DOHH2 (cell line): Measurements from ENCODE around the gene GFER.

ENCODE experiments used
- H3F3A ChIP-seq: fragments of 200-600 bp; sonication (generic), shearing (Covaris generic); 2 replicates; pipeline ENCODE4 v1.6.0; 2016; ENCODE audit warnings: antibody characterized with exemption, mild to moderate bottlenecking; ENCODE audit not compliant: control insufficient read depth, insufficient read depth
- H3K27ac ChIP-seq: fragments of 200-600 bp; sonication (generic); 2 replicates; pipeline ENCODE4 v1.5.1; 2014; ENCODE audit warnings: low read depth, mild to moderate bottlenecking, low read length, moderate library complexity
- H3K27me3 ChIP-seq: fragments of 200-600 bp; sonication (generic); 2 replicates; pipeline ENCODE4 v1.6.1; 2014; ENCODE audit warnings: mild to moderate bottlenecking, low read length, mixed read lengths; ENCODE audit not compliant: control insufficient read depth
- H3K36me3 ChIP-seq: fragments of 200-600 bp; sonication (generic); 2 replicates; pipeline ENCODE4 v1.6.1; 2014; ENCODE audit warnings: mild to moderate bottlenecking, low read length, moderate library complexity, mixed read lengths; ENCODE audit not compliant: control insufficient read depth
- H3K4me1 ChIP-seq: fragments of 200-600 bp; sonication (generic); 2 replicates; pipeline ENCODE4 v1.6.1; 2014; ENCODE audit warnings: mild to moderate bottlenecking, low read length, mixed read lengths; ENCODE audit not compliant: control insufficient read depth
- H3K4me2 ChIP-seq: fragments of 200-600 bp; sonication (generic); 2 replicates; pipeline ENCODE4 v1.6.0; 2014; ENCODE audit warnings: mild to moderate bottlenecking, low read length, moderate library complexity
- H3K4me3 ChIP-seq: fragments of 200-600 bp; sonication (generic); 2 replicates; pipeline ENCODE4 v1.5.1; 2014; ENCODE audit warnings: mild to moderate bottlenecking, low read length, mixed read lengths
- H3K79me2 ChIP-seq: fragments of 200-600 bp; sonication (generic); 2 replicates; pipeline ENCODE4 v1.6.1; 2014; ENCODE audit warnings: mild to moderate bottlenecking, low read length, mixed read lengths; ENCODE audit not compliant: control insufficient read depth
- H3K9me2 ChIP-seq: fragments of 200-600 bp; sonication (generic); replicated peaks from 2 replicates; pipeline ENCODE4 v1.6.1; 2014; ENCODE audit warnings: mild to moderate bottlenecking, low read length, mixed read lengths; ENCODE audit not compliant: control insufficient read depth
- H3K9me3 ChIP-seq: fragments of 200-600 bp; sonication (generic); 2 replicates; pipeline ENCODE4 v1.6.1; 2014; ENCODE audit warnings: antibody characterized with exemption, low read length, mixed read lengths; ENCODE audit not compliant: control insufficient read depth, insufficient read depth
- H4K20me1 ChIP-seq: fragments of 200-600 bp; sonication (generic); 2 replicates; pipeline ENCODE4 v1.6.0; 2014; ENCODE audit warnings: low read depth, mild to moderate bottlenecking, antibody characterized with exemption, low read length, moderate library complexity; ENCODE audit not compliant: control insufficient read depth, insufficient read depth
- CTCF ChIP-seq: fragments of 200-600 bp; sonication (generic); IDR thresholded peaks from one replicate; pipeline ENCODE4 v1.5.1; 2014; ENCODE audit warnings: antibody characterized with exemption, mild to moderate bottlenecking, low read depth, low read length; ENCODE audit not compliant: poor library complexity, severe bottlenecking
- EZH2phosphoT487 ChIP-seq: fragments of 200-600 bp; sonication (generic); IDR thresholded peaks from 2 replicates; pipeline ENCODE4 v1.6.1; 2017; ENCODE audit warnings: borderline replicate concordance, mild to moderate bottlenecking, antibody characterized with exemption, low read length, moderate library complexity, mixed read lengths

The GFER gene

GRCh38 chr16:1997494-1998359 is 13.7 kb downstream of the GFER start:
- Histone ChIP-seq H3K36me3 (peaks cover 72% of the 10 kb centered on the region), H3K27me3 (no peaks in the 10 kb centered on the region), H3K27ac (no peak overlapping the region), H3K4me1 (peaks cover 17% of the 10 kb centered on the region), H3K9me2 (no peaks in the 10 kb centered on the region), H3F3A (peaks cover 24% of the 10 kb centered on the region), H3K4me2 (no peak overlapping the region), H4K20me1 (no peaks in the 10 kb centered on the region; the same call in 1 of the 2 replicates), H3K4me3 (no peak overlapping the region), H3K79me2 (peaks cover 13% of the 10 kb centered on the region), H3K9me3 (peaks cover 1% of the 10 kb centered on the region; the same call in 1 of the 2 replicates)
- TF ChIP-seq EZH2phosphoT487: no peak
- no peak for TF ChIP-seq CTCF

GRCh38 chr16:1998360-1998835 is 14.4 kb downstream of the GFER start:
- H3K9me3 ChIP-seq: no peaks in the 10 kb centered on the region
- TF ChIP-seq EZH2phosphoT487: no peak
- no peak for TF ChIP-seq CTCF
- H3K36me3 ChIP-seq: peaks cover 75% of the 10 kb centered on the region
- H3F3A ChIP-seq: peaks cover 24% of the 10 kb centered on the region
- H3K4me3 ChIP-seq: no peak overlapping the region
- no peaks in the 10 kb centered on the region for H3K9me2 ChIP-seq
- peaks cover 20% of the 10 kb centered on the region for H3K79me2 ChIP-seq
- peaks cover 10% of the 10 kb centered on the region for H3K4me1 ChIP-seq
- H4K20me1 ChIP-seq: peaks cover 7% of the 10 kb centered on the region
- no peak overlapping the region for H3K27ac ChIP-seq
- H3K27me3 ChIP-seq: no peaks in the 10 kb centered on the region
- no peak overlapping the region for H3K4me2 ChIP-seq

GRCh38 chr16:1998852-1999801 is 15.1 kb downstream of the GFER start:
- H3K4me1 ChIP-seq: peaks cover 6% of the 10 kb centered on the region
- no peaks in the 10 kb centered on the region for H3K27me3 ChIP-seq
- no peaks in the 10 kb centered on the region for H3K9me2 ChIP-seq
- TF ChIP-seq EZH2phosphoT487 (no peak), CTCF (no peak)
- H3K27ac ChIP-seq: no peak overlapping the region
- H3K79me2 ChIP-seq: peaks cover 27% of the 10 kb centered on the region
- peaks cover 10% of the 10 kb centered on the region for H4K20me1 ChIP-seq
- peaks cover 80% of the 10 kb centered on the region for H3K36me3 ChIP-seq
- no peak overlapping the region for H3K4me2 ChIP-seq
- H3K9me3 ChIP-seq: no peaks in the 10 kb centered on the region
- H3F3A ChIP-seq: peaks cover 17% of the 10 kb centered on the region
- no peak overlapping the region for H3K4me3 ChIP-seq
